ENCODE data around the gene PLOD1.

The PLOD1 gene

DNA sequence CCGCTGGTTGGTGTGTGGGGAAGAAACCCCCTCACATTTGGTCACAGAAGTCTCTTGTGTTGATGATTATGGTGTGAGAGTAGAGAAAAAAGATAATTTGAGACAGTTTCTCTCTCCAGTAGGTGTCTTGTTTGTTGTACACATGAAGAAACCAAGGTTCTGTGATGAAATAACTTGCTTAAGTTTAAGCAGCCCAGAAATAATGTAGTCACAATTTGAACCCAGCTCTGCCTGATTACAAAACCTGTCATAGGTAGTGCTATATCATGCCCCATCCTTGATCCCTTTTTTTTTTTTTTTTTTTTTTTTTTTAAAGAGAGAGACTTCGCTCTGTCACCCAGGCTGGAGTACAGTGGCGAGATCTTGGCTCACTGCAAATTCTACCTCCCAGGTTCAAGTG lies 50.7 kb downstream of the PLOD1 start:
- TF ChIP-seq SIN3A (IDR thresholded peaks at IDR 0.05; ENCODE audit: borderline replicate concordance, insufficient read depth, low read length) (no peak), POLR2AphosphoS5 (IDR thresholded peaks at IDR 0.05; ENCODE audit: low read depth, low read length) (no peak), TAF1 (IDR thresholded peaks at IDR 0.05; ENCODE audit: borderline replicate concordance, insufficient read depth, low read length) (no peak), FOXP2 (optimal IDR thresholded peaks at IDR 0.05; ENCODE audit: borderline replicate concordance, extremely low read depth, extremely low read length, insufficient read depth) (no peak)
- TF ChIP-seq, protein P1, sequence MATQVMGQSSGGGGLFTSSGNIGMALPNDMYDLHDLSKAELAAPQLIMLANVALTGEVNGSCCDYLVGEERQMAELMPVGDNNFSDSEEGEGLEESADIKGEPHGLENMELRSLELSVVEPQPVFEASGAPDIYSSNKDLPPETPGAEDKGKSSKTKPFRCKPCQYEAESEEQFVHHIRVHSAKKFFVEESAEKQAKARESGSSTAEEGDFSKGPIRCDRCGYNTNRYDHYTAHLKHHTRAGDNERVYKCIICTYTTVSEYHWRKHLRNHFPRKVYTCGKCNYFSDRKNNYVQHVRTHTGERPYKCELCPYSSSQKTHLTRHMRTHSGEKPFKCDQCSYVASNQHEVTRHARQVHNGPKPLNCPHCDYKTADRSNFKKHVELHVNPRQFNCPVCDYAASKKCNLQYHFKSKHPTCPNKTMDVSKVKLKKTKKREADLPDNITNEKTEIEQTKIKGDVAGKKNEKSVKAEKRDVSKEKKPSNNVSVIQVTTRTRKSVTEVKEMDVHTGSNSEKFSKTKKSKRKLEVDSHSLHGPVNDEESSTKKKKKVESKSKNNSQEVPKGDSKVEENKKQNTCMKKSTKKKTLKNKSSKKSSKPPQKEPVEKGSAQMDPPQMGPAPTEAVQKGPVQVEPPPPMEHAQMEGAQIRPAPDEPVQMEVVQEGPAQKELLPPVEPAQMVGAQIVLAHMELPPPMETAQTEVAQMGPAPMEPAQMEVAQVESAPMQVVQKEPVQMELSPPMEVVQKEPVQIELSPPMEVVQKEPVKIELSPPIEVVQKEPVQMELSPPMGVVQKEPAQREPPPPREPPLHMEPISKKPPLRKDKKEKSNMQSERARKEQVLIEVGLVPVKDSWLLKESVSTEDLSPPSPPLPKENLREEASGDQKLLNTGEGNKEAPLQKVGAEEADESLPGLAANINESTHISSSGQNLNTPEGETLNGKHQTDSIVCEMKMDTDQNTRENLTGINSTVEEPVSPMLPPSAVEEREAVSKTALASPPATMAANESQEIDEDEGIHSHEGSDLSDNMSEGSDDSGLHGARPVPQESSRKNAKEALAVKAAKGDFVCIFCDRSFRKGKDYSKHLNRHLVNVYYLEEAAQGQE (IDR thresholded peaks at IDR 0.05; ENCODE audit: insufficient read depth in 1 of 2, low read depth in 2 of 2, low read length in 2 of 2): no peak

GRCh38 chr1:11985851-11986250 lies 51.3 kb downstream of the PLOD1 start:
- no peak for TF ChIP-seq SIN3A (IDR thresholded peaks at IDR 0.05; ENCODE audit: borderline replicate concordance, insufficient read depth, low read length)

- no peak for TF ChIP-seq SIN3A (IDR thresholded peaks at IDR 0.05; ENCODE audit: borderline replicate concordance, insufficient read depth, low read length)
- TF ChIP-seq FOXP2 (optimal IDR thresholded peaks at IDR 0.05; ENCODE audit: borderline replicate concordance, extremely low read depth, extremely low read length, insufficient read depth): no peak
- TF ChIP-seq POLR2AphosphoS5 (IDR thresholded peaks at IDR 0.05; ENCODE audit: low read depth, low read length): no peak
- no peak for TF ChIP-seq TAF1 (IDR thresholded peaks at IDR 0.05; ENCODE audit: borderline replicate concordance, insufficient read depth, low read length)
- TF ChIP-seq, protein P1 (IDR thresholded peaks at IDR 0.05; ENCODE audit: insufficient read depth in 1 of 2, low read depth in 2 of 2, low read length in 2 of 2): no peak
These were observed 55.2 kb downstream of the PLOD1 start for GRCh38 chr1:11989669-11990068.

DNA sequence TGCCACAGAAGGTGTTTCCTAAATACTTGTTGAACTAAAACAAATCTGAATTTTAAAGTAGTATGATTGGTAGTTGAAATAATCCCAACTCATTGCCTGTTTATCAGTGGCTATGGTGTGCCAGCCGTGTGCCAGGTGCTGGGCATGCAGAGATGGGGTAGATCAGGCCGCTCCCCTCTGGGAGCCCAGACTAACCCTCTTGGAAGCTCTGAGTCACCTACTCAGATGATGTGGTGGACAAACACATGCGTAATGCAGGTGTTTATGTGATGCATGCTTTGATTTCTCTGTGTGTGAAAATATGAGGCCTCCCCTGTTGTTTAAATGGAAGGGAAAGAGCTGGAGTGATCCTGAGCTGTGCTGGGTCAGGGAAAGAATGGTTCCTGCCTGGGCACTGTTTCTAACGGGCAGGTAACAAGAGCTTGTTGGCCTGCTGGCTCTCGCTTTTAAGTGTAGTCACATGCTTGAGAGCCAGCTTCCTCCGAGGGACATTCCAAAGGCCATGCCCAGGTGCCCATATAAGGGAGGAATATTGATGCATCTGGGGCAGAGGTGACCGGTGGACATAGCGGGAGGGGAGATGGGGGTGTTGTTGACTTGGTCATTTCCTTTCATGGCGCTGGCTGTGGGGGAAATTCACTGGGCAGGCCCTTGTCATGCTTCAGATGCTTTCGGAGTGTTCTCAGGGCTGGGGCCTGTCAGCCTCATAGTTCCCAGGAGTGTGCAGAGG lies 56.0 kb downstream of the PLOD1 start:
- TF ChIP-seq POLR2AphosphoS5 (IDR thresholded peaks at IDR 0.05; ENCODE audit: low read depth, low read length): no peak
- no peak for TF ChIP-seq SIN3A (IDR thresholded peaks at IDR 0.05; ENCODE audit: borderline replicate concordance, insufficient read depth, low read length)
- TF ChIP-seq, protein P1 (IDR thresholded peaks at IDR 0.05; ENCODE audit: insufficient read depth in 1 of 2, low read depth in 2 of 2, low read length in 2 of 2): no peak
- no peak for TF ChIP-seq FOXP2 (optimal IDR thresholded peaks at IDR 0.05; ENCODE audit: borderline replicate concordance, extremely low read depth, extremely low read length, insufficient read depth)
- no peak for TF ChIP-seq TAF1 (IDR thresholded peaks at IDR 0.05; ENCODE audit: borderline replicate concordance, insufficient read depth, low read length)

DNA sequence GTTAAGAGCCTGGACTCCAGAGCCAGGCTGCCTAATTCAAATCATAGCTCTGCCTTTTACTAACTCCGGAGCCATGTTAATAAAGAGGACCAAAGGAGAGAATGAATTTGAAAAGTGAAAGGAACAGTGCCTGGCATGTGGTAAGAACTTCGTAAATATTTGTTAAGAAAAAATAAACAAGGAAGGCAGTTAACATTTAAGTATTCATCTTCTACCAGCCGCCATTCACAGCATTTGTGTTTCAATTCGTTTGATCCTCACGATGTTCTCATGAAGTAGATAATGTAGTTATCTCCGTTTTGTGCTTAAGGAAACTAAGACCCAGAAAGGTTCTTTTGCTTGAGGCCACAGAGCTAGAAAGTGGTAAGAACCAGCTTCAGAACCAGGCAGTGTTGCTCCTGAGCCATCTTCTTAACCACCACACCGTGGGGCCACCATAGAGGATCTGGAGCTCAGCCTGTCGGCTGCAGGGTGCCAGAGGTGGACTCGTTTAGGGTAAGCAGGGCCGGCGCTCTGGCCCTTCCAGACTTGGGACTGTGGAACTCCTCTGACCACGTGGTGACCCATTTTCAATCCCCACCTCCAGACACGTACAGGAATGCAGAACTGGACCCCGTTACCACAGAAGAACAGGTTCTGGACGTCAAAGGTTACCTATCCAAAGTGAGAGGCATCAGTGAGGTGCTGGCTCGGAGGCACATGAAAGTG lies 57.6 kb downstream of the PLOD1 start:
- TF ChIP-seq FOXP2 (optimal IDR thresholded peaks at IDR 0.05; ENCODE audit: borderline replicate concordance, extremely low read depth, extremely low read length, insufficient read depth) (no peak), SIN3A (IDR thresholded peaks at IDR 0.05; ENCODE audit: borderline replicate concordance, insufficient read depth, low read length) (no peak), TAF1 (IDR thresholded peaks at IDR 0.05; ENCODE audit: borderline replicate concordance, insufficient read depth, low read length) (no peak), POLR2AphosphoS5 (IDR thresholded peaks at IDR 0.05; ENCODE audit: low read depth, low read length) (no peak)
- TF ChIP-seq, protein P1 (IDR thresholded peaks at IDR 0.05; ENCODE audit: insufficient read depth in 1 of 2, low read depth in 2 of 2, low read length in 2 of 2): no peak

All from PFSK-1 (cell line).